Measurements from ENCODE around the gene ACVR1B. TPM values are rescaled to one million over a fixed set of nuclear protein-coding genes. Genes with fewer than 3 reads are reported as not detected.

ACVR1B gene
- total RNA-seq, 2 experiments from 2014 or later: 8.7 to 9.1 TPM

- no peaks in the 10 kb centered on the region for H3K9me3 Mint-ChIP-seq
- H3K4me3 Mint-ChIP-seq: no peak overlapping the region
- no peak for DNase-seq
- H3K4me1 Mint-ChIP-seq (ENCODE audit: low read depth): peaks cover 28% of the 10 kb centered on the region
- H3K36me3 Mint-ChIP-seq (ENCODE audit: low read depth): peaks cover 9% of the 10 kb centered on the region
- no peak overlapping the region for H3K27ac Mint-ChIP-seq
- intact Hi-C loops (cut with micrococcal nuclease): loop anchor here (1.0 kb wide), 1 partner anchor 9 kb away; no protein-coding TSS in a partner anchor
- CTCF ChIA-PET: interaction anchor here (0.6 to 2.6 kb wide), 8 partner anchors 8 to 131 kb away, joined by 3 to 21 read pairs (median 6); no protein-coding TSS in a partner anchor
- no peaks in the 10 kb centered on the region for H3K27me3 Mint-ChIP-seq (ENCODE audit: low read depth)
Measured at GRCh38 chr12:51962737-51963136, 11.2 kb downstream of the ACVR1B start.

DNA sequence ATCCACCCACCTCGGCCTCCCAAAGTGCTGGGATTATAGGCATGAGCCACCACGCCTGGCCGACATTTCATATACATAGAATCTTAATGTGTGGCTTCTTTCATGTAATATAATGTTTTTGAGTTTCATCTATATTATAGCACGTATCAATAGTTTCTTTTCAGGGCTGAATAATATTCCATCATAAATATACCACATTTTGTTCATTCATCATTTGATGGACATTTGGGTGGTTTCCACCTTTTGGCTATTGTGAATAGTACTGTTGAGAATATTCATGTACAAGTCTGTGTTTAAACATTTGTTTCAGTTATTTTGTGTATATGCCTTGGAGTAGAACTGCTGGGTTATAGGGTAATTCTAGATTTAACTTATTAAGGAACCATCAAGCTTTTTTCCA lies 12.0 kb downstream of the ACVR1B start:
- no peak overlapping the region for H3K4me3 Mint-ChIP-seq
- H3K27me3 Mint-ChIP-seq (ENCODE audit: low read depth): no peaks in the 10 kb centered on the region
- H3K27ac Mint-ChIP-seq: no peak overlapping the region
- intact Hi-C loops (cut with micrococcal nuclease): no loop called here
- CTCF ChIA-PET: interaction anchor here (1.0 kb wide), 1 partner anchor 21 kb away, joined by 3 read pairs; no protein-coding TSS in a partner anchor
- H3K9me3 Mint-ChIP-seq: no peaks in the 10 kb centered on the region
- H3K4me1 Mint-ChIP-seq (ENCODE audit: low read depth): peaks cover 28% of the 10 kb centered on the region
- H3K36me3 Mint-ChIP-seq (ENCODE audit: low read depth): peaks cover 9% of the 10 kb centered on the region
- no peak for DNase-seq

DNA sequence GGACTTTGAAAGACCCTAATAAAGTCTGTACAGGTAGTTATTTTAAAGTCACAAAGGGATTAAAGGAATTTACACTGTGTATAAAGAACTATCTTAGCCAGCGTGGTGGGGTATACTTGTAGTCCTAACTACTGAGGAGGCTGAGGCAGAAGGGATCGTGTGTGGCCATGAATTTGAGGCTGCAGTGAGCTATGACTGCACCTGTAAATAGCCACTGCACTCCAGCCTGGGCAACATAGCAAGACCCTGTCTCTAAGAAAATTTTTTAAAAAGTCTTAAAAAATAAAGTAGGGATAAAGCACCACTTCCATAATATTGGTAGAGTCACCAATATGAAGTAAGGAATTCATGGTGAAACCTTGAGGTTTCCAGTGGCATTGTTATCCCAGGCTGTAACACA lies 18.1 kb downstream of the ACVR1B start:
- no peak for DNase-seq
- Mint-ChIP-seq H3K36me3 (ENCODE audit: low read depth) (no peaks in the 10 kb centered on the region), H3K27ac (no peak overlapping the region), H3K4me1 (ENCODE audit: low read depth) (peaks cover 46% of the 10 kb centered on the region), H3K4me3 (no peak overlapping the region), H3K27me3 (ENCODE audit: low read depth) (no peaks in the 10 kb centered on the region), H3K9me3 (no peaks in the 10 kb centered on the region)
- intact Hi-C loops (cut with micrococcal nuclease): loop anchor here (5.0 to 10.0 kb wide), 2 partner anchors 255 to 942 kb away; partner anchors contain the start of gene SLC11A2
- CTCF ChIA-PET: interaction anchor here (0.6 to 1.9 kb wide), 4 partner anchors 8 to 51 kb away, joined by 3 to 21 read pairs (median 4); partner anchors contain the start of gene ACVR1B

GRCh38 chr12:51970904-51971646 lies 19.6 kb downstream of the ACVR1B start:
- Mint-ChIP-seq H3K4me3 (peak overlapping the region; percentile 55), H3K36me3 (ENCODE audit: low read depth) (peaks cover 10% of the 10 kb centered on the region), H3K27me3 (ENCODE audit: low read depth) (no peaks in the 10 kb centered on the region), H3K4me1 (ENCODE audit: low read depth) (peaks cover 61% of the 10 kb centered on the region), H3K9me3 (no peaks in the 10 kb centered on the region), H3K27ac (peak overlapping the region; percentile 82)
- intact Hi-C loops (cut with micrococcal nuclease): loop anchor here (1.0 to 10.0 kb wide), 10 partner anchors 9 to 944 kb away; partner anchors contain the start of genes ACVR1B, NR4A1 and SLC11A2
- peak; percentile 79 for DNase-seq
- CTCF ChIA-PET: interaction anchor here (0.6 to 2.6 kb wide), 16 partner anchors 9 to 150 kb away, joined by 3 to 21 read pairs (median 4); partner anchors contain the start of gene ACVR1B

DNA sequence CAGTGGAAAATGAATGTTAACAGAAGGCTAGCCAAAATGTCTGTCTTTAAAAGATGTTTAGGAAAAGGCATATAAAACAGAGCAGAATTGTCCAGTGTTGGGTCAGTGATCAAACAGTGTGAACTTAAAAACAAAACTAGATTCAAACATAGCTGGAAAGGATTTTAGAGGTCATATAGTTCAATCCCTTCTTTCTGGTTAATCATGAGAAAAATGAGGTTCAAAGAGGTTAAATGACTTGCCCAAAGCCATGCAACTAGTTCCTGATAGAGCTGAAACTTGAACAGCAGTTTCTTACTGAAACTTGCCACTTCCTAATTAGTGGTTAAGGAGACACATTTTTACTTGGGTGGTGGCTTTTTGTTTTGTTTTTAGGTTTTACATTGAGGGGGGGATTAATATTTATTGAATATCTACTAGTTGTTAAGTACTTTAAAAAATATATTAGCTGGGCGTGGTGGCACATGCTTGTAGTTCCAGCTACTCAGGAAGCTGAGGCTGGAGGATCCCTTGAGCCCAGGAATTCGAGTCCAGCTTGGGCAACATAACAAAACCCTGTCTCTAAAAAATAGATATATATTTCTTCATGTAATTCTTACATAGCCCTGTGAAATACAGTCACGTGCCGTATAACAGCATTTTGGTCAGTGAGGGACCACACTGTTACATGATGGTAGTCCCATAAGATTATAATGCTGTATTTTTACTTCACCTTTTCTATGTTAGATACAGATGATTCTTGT lies 20.4 kb downstream of the ACVR1B start:
- DNase-seq: no peak
- H3K4me1 Mint-ChIP-seq (ENCODE audit: low read depth): peaks cover 69% of the 10 kb centered on the region
- H3K27me3 Mint-ChIP-seq (ENCODE audit: low read depth): no peaks in the 10 kb centered on the region
- H3K4me3 Mint-ChIP-seq: no peak overlapping the region
- H3K36me3 Mint-ChIP-seq (ENCODE audit: low read depth): peaks cover 17% of the 10 kb centered on the region
- CTCF ChIA-PET: interaction anchor here (0.8 to 2.6 kb wide), 7 partner anchors 9 to 53 kb away, joined by 3 to 8 read pairs (median 4); no protein-coding TSS in a partner anchor
- H3K9me3 Mint-ChIP-seq: no peaks in the 10 kb centered on the region
- intact Hi-C loops (cut with micrococcal nuclease): loop anchor here (1.0 to 10.0 kb wide), 10 partner anchors 10 to 945 kb away; partner anchors contain the start of genes ACVR1B, NR4A1 and SLC11A2
- peak overlapping the region; percentile 80 for H3K27ac Mint-ChIP-seq

- Mint-ChIP-seq H3K27ac (no peak overlapping the region), H3K4me3 (peak overlapping the region; percentile 13), H3K4me1 (ENCODE audit: low read depth) (peaks cover 70% of the 10 kb centered on the region), H3K36me3 (ENCODE audit: low read depth) (peaks cover 19% of the 10 kb centered on the region), H3K9me3 (no peaks in the 10 kb centered on the region), H3K27me3 (ENCODE audit: low read depth) (no peaks in the 10 kb centered on the region)
- DNase-seq: no peak
- CTCF ChIA-PET: interaction anchor here (0.8 to 2.6 kb wide), 5 partner anchors 8 to 53 kb away, joined by 3 to 8 read pairs (median 3); no protein-coding TSS in a partner anchor
- intact Hi-C loops (cut with micrococcal nuclease): loop anchor here (5.0 to 10.0 kb wide), 2 partner anchors 252 to 945 kb away; partner anchors contain the start of gene SLC11A2
Measured at GRCh38 chr12:51972422-51972812, 20.9 kb downstream of the ACVR1B start.

GRCh38 chr12:51972849-51973273 lies 21.4 kb downstream of the ACVR1B start:
- no peaks in the 10 kb centered on the region for H3K9me3 Mint-ChIP-seq
- no peak overlapping the region for H3K27ac Mint-ChIP-seq
- H3K4me3 Mint-ChIP-seq: peak overlapping the region; percentile 13
- H3K36me3 Mint-ChIP-seq (ENCODE audit: low read depth): peaks cover 20% of the 10 kb centered on the region
- CTCF ChIA-PET: interaction anchor here (0.8 to 2.6 kb wide), 4 partner anchors 8 to 52 kb away, joined by 3 to 8 read pairs (median 5); no protein-coding TSS in a partner anchor
- peak; percentile 87 for DNase-seq
- no peaks in the 10 kb centered on the region for H3K27me3 Mint-ChIP-seq (ENCODE audit: low read depth)
- H3K4me1 Mint-ChIP-seq (ENCODE audit: low read depth): peaks cover 70% of the 10 kb centered on the region
- intact Hi-C loops (cut with micrococcal nuclease): loop anchor here (5.0 to 10.0 kb wide), 2 partner anchors 252 to 946 kb away; partner anchors contain the start of gene SLC11A2

GRCh38 chr12:51973560-51973959 lies 22.1 kb downstream of the ACVR1B start:
- Mint-ChIP-seq H3K36me3 (ENCODE audit: low read depth) (peaks cover 20% of the 10 kb centered on the region), H3K4me3 (no peak overlapping the region), H3K9me3 (no peaks in the 10 kb centered on the region), H3K27me3 (ENCODE audit: low read depth) (no peaks in the 10 kb centered on the region), H3K27ac (no peak overlapping the region), H3K4me1 (ENCODE audit: low read depth) (peaks cover 70% of the 10 kb centered on the region)
- intact Hi-C loops (cut with micrococcal nuclease): loop anchor here (5.0 to 10.0 kb wide), 2 partner anchors 251 to 946 kb away; partner anchors contain the start of gene SLC11A2
- CTCF ChIA-PET: no interaction called here
- DNase-seq: no peak

GRCh38 chr12:51974646-51975045 lies 23.1 kb downstream of the ACVR1B start:
- no peaks in the 10 kb centered on the region for H3K9me3 Mint-ChIP-seq
- CTCF ChIA-PET: interaction anchor here (0.6 to 1.7 kb wide), 8 partner anchors 18 to 108 kb away, joined by 3 to 9 read pairs (median 4); no protein-coding TSS in a partner anchor
- intact Hi-C loops (cut with micrococcal nuclease): loop anchor here (5.0 to 10.0 kb wide), 2 partner anchors 250 to 947 kb away; partner anchors contain the start of gene SLC11A2
- peaks cover 22% of the 10 kb centered on the region for H3K36me3 Mint-ChIP-seq (ENCODE audit: low read depth)
- no peak overlapping the region for H3K27ac Mint-ChIP-seq
- peaks cover 70% of the 10 kb centered on the region for H3K4me1 Mint-ChIP-seq (ENCODE audit: low read depth)
- DNase-seq: no peak
- H3K4me3 Mint-ChIP-seq: no peak overlapping the region
- no peaks in the 10 kb centered on the region for H3K27me3 Mint-ChIP-seq (ENCODE audit: low read depth)

DNA sequence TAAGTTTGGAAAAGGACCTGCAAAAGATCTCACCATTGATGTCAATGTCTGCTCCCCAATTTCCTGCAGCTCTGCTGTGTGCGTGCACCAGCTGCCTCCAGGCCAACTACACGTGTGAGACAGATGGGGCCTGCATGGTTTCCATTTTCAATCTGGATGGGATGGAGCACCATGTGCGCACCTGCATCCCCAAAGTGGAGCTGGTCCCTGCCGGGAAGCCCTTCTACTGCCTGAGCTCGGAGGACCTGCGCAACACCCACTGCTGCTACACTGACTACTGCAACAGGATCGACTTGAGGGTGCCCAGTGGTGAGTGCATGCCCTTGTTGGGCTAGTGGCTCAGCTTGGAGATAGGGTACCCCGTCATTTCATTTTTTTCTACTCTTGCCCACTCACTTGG lies 23.7 kb downstream of the ACVR1B start:
- Mint-ChIP-seq H3K27ac (no peak overlapping the region), H3K9me3 (no peaks in the 10 kb centered on the region), H3K4me1 (ENCODE audit: low read depth) (peaks cover 66% of the 10 kb centered on the region), H3K4me3 (no peak overlapping the region), H3K27me3 (ENCODE audit: low read depth) (no peaks in the 10 kb centered on the region), H3K36me3 (ENCODE audit: low read depth) (peaks cover 22% of the 10 kb centered on the region)
- CTCF ChIA-PET: interaction anchor here (1.0 to 1.7 kb wide), 7 partner anchors 17 to 107 kb away, joined by 3 to 9 read pairs (median 4); no protein-coding TSS in a partner anchor
- intact Hi-C loops (cut with micrococcal nuclease): loop anchor here (10.0 kb wide), 1 partner anchor 250 kb away; no protein-coding TSS in a partner anchor
- no peak for DNase-seq

- H3K4me1 Mint-ChIP-seq (ENCODE audit: low read depth): peaks cover 62% of the 10 kb centered on the region
- intact Hi-C loops (cut with micrococcal nuclease): loop anchor here (10.0 kb wide), 1 partner anchor 248 kb away; no protein-coding TSS in a partner anchor
Measured at GRCh38 chr12:51976376-51977160, 25.1 kb downstream of the ACVR1B start.

More at GRCh38 chr12:51976376-51977160, 25.1 kb downstream of the ACVR1B start:
- no peak for DNase-seq
- CTCF ChIA-PET: interaction anchor here (0.7 to 2.7 kb wide), 8 partner anchors 22 to 50 kb away, joined by 3 to 21 read pairs (median 6); no protein-coding TSS in a partner anchor
- Mint-ChIP-seq H3K9me3 (no peaks in the 10 kb centered on the region), H3K36me3 (ENCODE audit: low read depth) (peaks cover 25% of the 10 kb centered on the region), H3K27ac (no peak overlapping the region), H3K27me3 (ENCODE audit: low read depth) (no peaks in the 10 kb centered on the region), H3K4me3 (no peak overlapping the region)
